Panc1 (cell line): ENCODE measurements around the gene SAMD4A. TPM values are rescaled to one million over a fixed set of nuclear protein-coding genes. Genes with fewer than 3 reads are reported as not detected.

Experiments used
- ATAC-seq: fragments of 200-7000 bp; cut with Tn5 transposase; 2 replicates; pipeline ENCODE4 v1.9.1; 2020; ENCODE audit warnings: mild to moderate bottlenecking, moderate library complexity
- BruUV-seq: library from RNA; stranded (reverse); fragments of 400-500 nt; replicated peaks from 2 replicates; lab custom pipeline; 2021; lab: Mats Ljungman, UMichigan
- CTCF ChIA-PET: fragments of 300-600 bp; sonication (Branson Sonifier 250); formaldehyde crosslinking; loops from one replicate; lab custom pipeline; 2022; ENCODE audit warnings: antibody characterized with exemption; lab: Charles Lee
- POLR2A ChIA-PET: fragments of 300-600 bp; sonication (Branson Sonifier 250); formaldehyde crosslinking; loops from one replicate; lab custom pipeline; 2022; ENCODE audit warnings: antibody characterized with exemption; lab: Charles Lee
- DNase-seq: peaks from one replicate; pipeline ENCODE4 v3.0.0-alpha.2; 2010; ENCODE audit warnings: low read depth, low spot score
- H3K27ac ChIP-seq: 2 replicates; pipeline ENCODE4 v1.5.1; 2011; ENCODE audit warnings: mild to moderate bottlenecking, low read length, inconsistent platforms
- H3K27me3 ChIP-seq: fragments of 200-500 bp; sonication (Bioruptor generic); 2 replicates; pipeline ENCODE4 v1.6.0; 2014; ENCODE audit warnings: low read length, inconsistent platforms; ENCODE audit not compliant: control insufficient read depth, insufficient read depth
- H3K36me3 ChIP-seq: fragments of 200-500 bp; sonication (Bioruptor generic); 2 replicates; pipeline ENCODE4 v1.5.1; 2014; ENCODE audit warnings: inconsistent platforms, mild to moderate bottlenecking, low read length, moderate library complexity; ENCODE audit not compliant: control insufficient read depth, insufficient read depth
- H3K4me1 ChIP-seq: 2 replicates; pipeline ENCODE4 v1.5.1; 2011; ENCODE audit warnings: inconsistent platforms, mild to moderate bottlenecking, low read length, moderate library complexity; ENCODE audit not compliant: control insufficient read depth, insufficient read depth
- H3K4me3 ChIP-seq, 2 experiments: 2 replicates each; pipeline ENCODE4 v1.5.1; 2011 to 2012; ENCODE audit warnings: low read depth in 2 of 2, low read length in 2 of 2, mild to moderate bottlenecking in 2 of 2, inconsistent platforms in 1 of 2, moderate library complexity in 1 of 2
- H3K9me3 ChIP-seq: fragments of 200-500 bp; sonication (Bioruptor generic); 2 replicates; pipeline ENCODE4 v1.5.1; 2014; ENCODE audit warnings: low read depth, mild to moderate bottlenecking, inconsistent platforms, low read length, moderate library complexity; ENCODE audit not compliant: control insufficient read depth, insufficient read depth
- POLR2AphosphoS5 ChIP-seq: IDR thresholded peaks from 2 replicates; pipeline ENCODE4 v1.6.1; 2012; ENCODE audit warnings: mild to moderate bottlenecking, low read depth, low read length, moderate library complexity
- REST ChIP-seq, 2 experiments: IDR thresholded peaks; 2 replicates each; pipeline ENCODE4 v1.6.1; 2011 to 2012; ENCODE audit warnings: low read depth in 2 of 2, control low read depth in 1 of 2, low read length in 1 of 2, mild to moderate bottlenecking in 1 of 2, moderate library complexity in 1 of 2; ENCODE audit not compliant: insufficient read depth in 1 of 2
- SIN3A ChIP-seq: IDR thresholded peaks from 2 replicates; pipeline ENCODE4 v1.6.1; 2012; ENCODE audit warnings: low read depth, mild to moderate bottlenecking, low read length, moderate library complexity, borderline replicate concordance; ENCODE audit not compliant: insufficient read depth
- TCF7L2 ChIP-seq: IDR thresholded peaks from 2 replicates; pipeline ENCODE4 v1.6.1; 2011; ENCODE audit warnings: mild to moderate bottlenecking, low read depth, low read length, inconsistent platforms
- in situ Hi-C: cut with HindIII; loops from 2 replicates; pipeline ENCODE4 v1.10.0; 2016; ENCODE audit warnings: low sequenced_read_pairs, low pct_unique_long_range_greater_than_20kb
- intact Hi-C: fragments of 100-400 bp; cut with micrococcal nuclease; formaldehyde crosslinking; loops from one replicate; pipeline ENCODE4 v1.10.0; 2022; ENCODE audit not compliant: unreplicated experiment
- total RNA-seq: library from RNA; stranded (reverse); gene quantifications from one replicate; pipeline ENCODE4 v1.2.1, GENCODE V29; 2021; ENCODE audit not compliant: unreplicated experiment
- TF ChIP-seq, protein P1 (sequence below): fragments of 450-650 bp; IDR thresholded peaks from 2 replicates; pipeline ENCODE4 v1.5.1; 2017; ENCODE audit warnings: mild to moderate bottlenecking

SAMD4A gene
- total RNA-seq, 1 experiment from 2014 or later = 15.2 TPM

GRCh38 chr14:54754116-54754622 is 187.2 kb downstream of the SAMD4A start:
- BruUV-seq = no TSS peak
- POLR2A ChIA-PET = no interaction called here
- in situ Hi-C loops = no loop called here

GRCh38 chr14:54754623-54755386 is 187.9 kb downstream of the SAMD4A start:
- H3K9me3 ChIP-seq = no peaks in the 10 kb centered on the region
- in situ Hi-C loops = no loop called here
- no peak overlapping the region for H3K4me3 ChIP-seq
- DNase-seq (no peak), ATAC-seq (no peak)
- CTCF ChIA-PET = no interaction called here
- intact Hi-C loops = no loop called here
- POLR2A ChIA-PET = no interaction called here
- no peaks in the 10 kb centered on the region for H3K27me3 ChIP-seq
- TF ChIP-seq, protein P1, sequence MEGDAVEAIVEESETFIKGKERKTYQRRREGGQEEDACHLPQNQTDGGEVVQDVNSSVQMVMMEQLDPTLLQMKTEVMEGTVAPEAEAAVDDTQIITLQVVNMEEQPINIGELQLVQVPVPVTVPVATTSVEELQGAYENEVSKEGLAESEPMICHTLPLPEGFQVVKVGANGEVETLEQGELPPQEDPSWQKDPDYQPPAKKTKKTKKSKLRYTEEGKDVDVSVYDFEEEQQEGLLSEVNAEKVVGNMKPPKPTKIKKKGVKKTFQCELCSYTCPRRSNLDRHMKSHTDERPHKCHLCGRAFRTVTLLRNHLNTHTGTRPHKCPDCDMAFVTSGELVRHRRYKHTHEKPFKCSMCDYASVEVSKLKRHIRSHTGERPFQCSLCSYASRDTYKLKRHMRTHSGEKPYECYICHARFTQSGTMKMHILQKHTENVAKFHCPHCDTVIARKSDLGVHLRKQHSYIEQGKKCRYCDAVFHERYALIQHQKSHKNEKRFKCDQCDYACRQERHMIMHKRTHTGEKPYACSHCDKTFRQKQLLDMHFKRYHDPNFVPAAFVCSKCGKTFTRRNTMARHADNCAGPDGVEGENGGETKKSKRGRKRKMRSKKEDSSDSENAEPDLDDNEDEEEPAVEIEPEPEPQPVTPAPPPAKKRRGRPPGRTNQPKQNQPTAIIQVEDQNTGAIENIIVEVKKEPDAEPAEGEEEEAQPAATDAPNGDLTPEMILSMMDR = no peak
- TF ChIP-seq SIN3A = no peak
- TF ChIP-seq POLR2AphosphoS5 = no peak
- no peak for TF ChIP-seq TCF7L2
- no peak for TF ChIP-seq REST (IDR thresholded peaks at IDR 0.05; ENCODE audit: insufficient read depth in 1 of 2, low read depth in 2 of 2, low read length in 1 of 2)
- H3K36me3 ChIP-seq = no peaks in the 10 kb centered on the region
- H3K4me1 ChIP-seq = no peaks in the 10 kb centered on the region
- BruUV-seq = no TSS peak
- no peak overlapping the region for H3K27ac ChIP-seq

More at GRCh38 chr14:54754116-54754622, 187.2 kb downstream of the SAMD4A start:
- Histone ChIP-seq H3K4me1 (no peaks in the 10 kb centered on the region), H3K27ac (no peak overlapping the region), H3K9me3 (no peaks in the 10 kb centered on the region), H3K4me3 (no peak overlapping the region), H3K36me3 (no peaks in the 10 kb centered on the region), H3K27me3 (no peaks in the 10 kb centered on the region)
- TF ChIP-seq POLR2AphosphoS5 (no peak), SIN3A (no peak), REST (IDR thresholded peaks at IDR 0.05; ENCODE audit: insufficient read depth in 1 of 2, low read depth in 2 of 2, low read length in 1 of 2) (no peak), TCF7L2 (no peak)
- TF ChIP-seq, protein P1 = no peak
- CTCF ChIA-PET = no interaction called here
- DNase-seq = no peak
- intact Hi-C loops = no loop called here
- no peak for ATAC-seq
